Subcutaneous adipose tissue (tissue), 4 donors: ENCODE measurements around the gene LRRC47. TPM values are rescaled to one million over a fixed set of nuclear protein-coding genes. Genes with fewer than 3 reads are reported as not detected.

Experiments used
- total RNA-seq, 4 donors: library from RNA; depleted of rRNA; stranded (reverse); fragments of >200 nt; gene quantifications; one replicate each; pipeline ENCODE4 v1.1.0, GENCODE V29; 2016
- TF ChIP-seq, protein P1 (sequence below): fragments of 450-650 bp; IDR thresholded peaks from one replicate; pipeline ENCODE4 v1.5.1; 2016; ENCODE audit warnings: low read depth, mild to moderate bottlenecking, control low read depth, antibody characterized with exemption, moderate library complexity

Gene LRRC47
- total RNA-seq, 4 donors from 2014 or later, result 17.7 to 42.0 (median 22.3) TPM

DNA sequence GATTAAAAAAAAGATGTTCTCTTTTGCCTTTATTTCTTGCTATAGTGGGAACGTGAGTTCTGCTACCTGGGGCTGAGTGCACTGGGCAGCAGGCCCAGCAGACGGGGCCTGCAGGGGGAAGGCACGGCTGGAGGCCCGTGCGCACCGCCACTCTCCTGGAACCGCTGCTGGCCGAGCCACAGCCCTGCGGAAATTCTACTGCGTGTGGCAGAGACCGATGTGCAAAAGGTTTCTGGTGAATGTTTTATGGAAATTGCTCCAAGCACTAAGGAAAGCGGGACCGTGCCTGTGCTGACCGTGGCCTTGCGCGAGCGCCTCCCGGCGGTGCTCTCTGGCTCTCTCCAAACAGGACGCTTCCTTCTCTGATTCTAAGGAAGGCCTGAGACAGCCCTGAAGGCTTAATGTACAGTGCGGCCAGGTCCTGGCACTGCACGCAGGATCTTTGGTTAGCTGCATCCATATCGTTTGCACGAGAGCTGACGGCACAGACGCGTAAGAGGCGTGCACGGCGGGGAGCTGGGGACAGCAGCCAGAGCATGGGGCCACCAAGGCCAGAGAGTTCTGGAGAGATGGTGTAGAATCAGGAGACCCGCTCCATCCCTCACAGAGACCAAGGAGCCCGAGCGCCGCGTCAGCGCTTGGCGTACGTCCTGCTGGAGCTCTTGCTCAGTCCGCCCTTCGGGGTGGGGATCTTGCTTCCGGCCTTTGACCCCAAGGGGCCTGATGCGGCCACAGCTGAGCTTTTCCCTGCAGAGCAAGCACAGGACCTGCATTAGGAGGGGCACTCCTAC is 18.7 kb upstream of the LRRC47 start:
- TF ChIP-seq, protein P1, sequence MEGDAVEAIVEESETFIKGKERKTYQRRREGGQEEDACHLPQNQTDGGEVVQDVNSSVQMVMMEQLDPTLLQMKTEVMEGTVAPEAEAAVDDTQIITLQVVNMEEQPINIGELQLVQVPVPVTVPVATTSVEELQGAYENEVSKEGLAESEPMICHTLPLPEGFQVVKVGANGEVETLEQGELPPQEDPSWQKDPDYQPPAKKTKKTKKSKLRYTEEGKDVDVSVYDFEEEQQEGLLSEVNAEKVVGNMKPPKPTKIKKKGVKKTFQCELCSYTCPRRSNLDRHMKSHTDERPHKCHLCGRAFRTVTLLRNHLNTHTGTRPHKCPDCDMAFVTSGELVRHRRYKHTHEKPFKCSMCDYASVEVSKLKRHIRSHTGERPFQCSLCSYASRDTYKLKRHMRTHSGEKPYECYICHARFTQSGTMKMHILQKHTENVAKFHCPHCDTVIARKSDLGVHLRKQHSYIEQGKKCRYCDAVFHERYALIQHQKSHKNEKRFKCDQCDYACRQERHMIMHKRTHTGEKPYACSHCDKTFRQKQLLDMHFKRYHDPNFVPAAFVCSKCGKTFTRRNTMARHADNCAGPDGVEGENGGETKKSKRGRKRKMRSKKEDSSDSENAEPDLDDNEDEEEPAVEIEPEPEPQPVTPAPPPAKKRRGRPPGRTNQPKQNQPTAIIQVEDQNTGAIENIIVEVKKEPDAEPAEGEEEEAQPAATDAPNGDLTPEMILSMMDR, result no peak

DNA sequence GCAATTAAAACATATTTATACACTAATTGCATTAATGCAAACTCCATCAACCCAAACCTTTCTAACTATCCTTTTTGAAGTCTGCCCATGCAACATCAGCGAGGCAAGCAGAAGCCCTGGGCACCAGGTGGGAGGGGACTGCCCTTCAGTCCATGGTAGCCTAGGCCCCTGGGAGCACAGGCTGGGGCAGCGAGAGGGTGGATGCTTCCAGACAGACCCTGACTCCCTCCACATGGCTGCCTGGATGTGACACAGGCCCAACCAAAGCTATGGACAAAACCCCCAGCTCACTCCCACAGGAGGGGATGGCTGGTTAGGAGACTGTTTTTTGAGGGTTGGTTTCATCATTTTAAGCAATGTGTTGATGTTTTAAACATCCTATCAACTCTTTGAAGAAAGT is 17.8 kb upstream of the LRRC47 start:
- TF ChIP-seq, protein P1, result no peak

DNA sequence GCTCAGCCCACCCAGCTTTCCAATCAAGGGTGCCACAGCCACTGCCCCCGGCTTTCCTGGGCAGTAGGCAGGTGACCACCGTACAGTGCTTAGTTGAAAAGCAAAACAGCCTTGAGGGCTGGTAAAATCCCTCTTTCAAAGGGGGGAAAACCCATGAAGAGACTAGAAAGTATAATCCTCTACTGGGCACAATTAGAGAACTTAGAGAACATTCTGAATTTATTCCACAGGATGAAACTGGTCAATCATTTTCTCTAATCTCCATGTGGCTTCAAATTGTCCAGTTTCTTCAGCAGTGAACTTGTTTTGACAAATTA is 15.3 kb upstream of the LRRC47 start:
- TF ChIP-seq, protein P1, result no peak

DNA sequence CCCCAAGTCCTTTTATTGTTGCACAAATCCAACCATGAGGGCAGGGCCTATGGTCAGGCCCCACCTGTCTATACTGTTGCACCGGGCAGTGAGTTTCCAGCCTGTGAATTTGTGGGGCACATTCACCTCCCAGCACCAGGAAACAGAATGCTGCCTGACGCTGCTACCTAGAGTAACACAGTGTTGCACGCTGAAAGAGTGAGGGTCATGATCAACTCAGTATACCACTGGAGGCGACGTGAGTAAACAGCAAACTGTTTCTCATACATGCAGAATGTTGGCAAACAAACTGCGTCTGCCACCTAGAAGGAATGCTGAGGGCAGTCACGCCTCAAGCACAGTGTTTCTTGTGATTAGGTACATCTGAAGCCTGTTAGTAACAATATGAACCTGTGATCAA is 13.4 kb upstream of the LRRC47 start:
- TF ChIP-seq, protein P1, result no peak

DNA sequence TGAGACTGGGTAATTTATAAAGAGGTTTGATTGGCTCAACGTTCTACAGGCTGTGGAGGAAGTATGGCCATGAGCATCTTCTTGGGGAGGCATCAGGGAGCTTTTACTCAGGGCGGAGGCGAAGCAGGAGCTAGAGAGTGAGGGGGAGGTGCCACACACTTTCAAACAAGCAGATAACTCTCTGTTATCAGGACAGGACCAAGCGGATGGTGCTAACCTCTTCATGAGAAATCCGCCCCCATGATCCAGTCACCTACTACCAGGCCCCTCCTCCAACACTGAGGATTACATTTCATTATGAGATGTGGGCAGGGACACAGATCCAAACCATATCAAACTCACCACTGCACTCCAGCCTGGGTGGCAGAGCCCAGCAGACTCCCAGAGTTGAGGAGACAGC is 11.5 kb upstream of the LRRC47 start:
- TF ChIP-seq, protein P1, result no peak

DNA sequence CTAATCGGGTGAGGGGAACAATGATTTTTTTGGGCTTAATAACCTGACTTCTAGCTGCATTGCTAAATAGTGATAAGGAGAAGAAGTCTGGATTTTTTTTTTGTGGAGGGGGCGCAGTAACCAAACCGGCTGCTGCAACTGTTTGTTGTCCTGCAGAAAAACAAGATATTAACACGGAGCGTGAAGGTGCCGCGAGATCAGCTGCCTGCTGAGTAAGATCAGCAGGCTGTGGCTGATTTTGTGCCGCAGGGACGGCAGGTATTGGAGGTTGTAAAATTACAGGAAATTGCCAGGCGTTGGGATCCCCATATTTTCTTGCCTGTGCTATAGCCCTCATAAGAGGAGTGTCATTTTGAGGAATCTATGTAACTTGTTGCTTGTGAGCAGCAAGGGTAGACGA is 8.7 kb upstream of the LRRC47 start:
- TF ChIP-seq, protein P1, result no peak

DNA sequence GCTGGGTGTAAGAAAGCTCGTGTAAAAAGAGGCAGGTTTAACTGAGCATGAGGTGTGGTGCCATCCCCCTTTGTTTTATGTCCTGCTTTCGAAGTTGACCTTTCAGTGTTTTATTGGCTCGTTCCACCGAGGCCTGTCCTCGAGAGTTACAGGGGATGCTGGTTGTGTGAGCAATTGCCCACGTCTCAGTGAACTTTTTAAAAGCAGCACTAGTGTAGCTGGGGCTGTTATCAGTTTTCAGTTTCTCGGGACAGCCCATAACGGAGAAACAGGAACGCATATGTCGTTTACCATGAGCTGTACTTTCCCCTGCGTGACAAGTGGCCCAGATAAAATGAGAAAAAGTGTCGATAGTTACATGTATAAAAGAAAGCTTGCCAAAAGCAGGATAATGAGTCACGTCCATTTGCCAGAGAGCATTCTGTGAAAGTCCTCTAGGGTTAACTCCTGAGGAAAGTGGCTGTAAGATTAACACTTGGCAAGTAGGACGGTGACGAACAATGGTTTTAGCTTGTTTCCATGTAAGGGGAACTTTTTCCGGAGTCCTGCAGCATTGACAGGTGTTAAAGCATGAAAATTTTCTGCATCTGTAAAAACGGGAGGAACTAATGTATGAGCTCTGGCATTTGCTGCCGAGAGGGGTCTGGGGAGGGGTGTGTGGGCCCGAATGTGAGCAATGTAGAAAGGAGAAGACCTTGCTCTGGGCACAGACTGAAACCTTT is 7.8 kb upstream of the LRRC47 start:
- TF ChIP-seq, protein P1, result no peak
